Ovary (tissue), 9 donors: Measurements from ENCODE around the gene CNNM2. TPM values are rescaled to one million over a fixed set of nuclear protein-coding genes. Genes with fewer than 3 reads are reported as not detected.

ENCODE experiments used
- DNase-seq, 5 donors: peaks; one replicate each; pipeline ENCODE4 v3.0.0-alpha.2; 2019 to 2020
- H3K27ac ChIP-seq, 2 donors: fragments of 200-600 bp; one replicate each; pipeline versions ENCODE4 v1.5.1 to v1.8.0; 2019 to 2022
- H3K27me3 ChIP-seq: fragments of 200-600 bp; one replicate; pipeline ENCODE4 v1.8.0; 2022
- H3K36me3 ChIP-seq: fragments of 200-600 bp; sonication (generic); one replicate; pipeline ENCODE4 v1.5.1; 2019
- H3K4me1 ChIP-seq: one replicate; pipeline ENCODE4 v1.8.1; 2013; ENCODE audit warnings: mild to moderate bottlenecking, moderate library complexity; ENCODE audit not compliant: insufficient read depth
- H3K4me3 ChIP-seq: fragments of 200-600 bp; sonication (generic); one replicate; pipeline ENCODE4 v1.5.1; 2017
- H3K9me3 ChIP-seq, 2 donors: fragments of 200-600 bp in 1 of 2; sonication (generic) in 1 of 2; one replicate each; pipeline versions ENCODE4 v1.5.1 to v1.8.1; 2013 to 2019; ENCODE audit warnings: mild to moderate bottlenecking in 1 of 2, moderate library complexity in 1 of 2
- CTCF ChIP-seq, 3 donors: fragments of 450-650 bp in 2 of 3; fragments of 200-600 bp in 1 of 3; IDR thresholded peaks; one replicate each; pipeline versions ENCODE4 v1.5.1 to v1.8.0; 2016 to 2022; ENCODE audit warnings: antibody characterized with exemption in 3 of 3, mild to moderate bottlenecking in 1 of 3
- EP300 ChIP-seq: sonication (generic); formaldehyde crosslinking; IDR thresholded peaks from one replicate; pipeline ENCODE4 v1.6.1; 2017; ENCODE audit warnings: antibody characterized with exemption
- POLR2A ChIP-seq: fragments of 450-650 bp; IDR thresholded peaks from one replicate; pipeline ENCODE4 v1.6.1; 2017; ENCODE audit warnings: antibody characterized with exemption, mild to moderate bottlenecking, moderate library complexity
- WGBS, 3 donors: extraction: QIAGEN DNeasy Blood & Tissue Kit in 1 of 3; methylation state at CpG; one replicate each; pipeline versions ENCODE4 v1.1.5 to v1.1.7; 2013 to 2017; 5-methylcytosine and 5-hydroxymethylcytosine counted together
- intact Hi-C, 4 donors: fragments of 100-400 bp; cut with DNase I; formaldehyde crosslinking; loops; one replicate each; pipeline versions ENCODE4 v1.11.0 to v1.15.1; 2022 to 2023
- polyA plus RNA-seq, 2 donors: library from polyadenylated mRNA; stranded (reverse); fragments of 200-250 nt in 1 of 2; fragments of 350-450 nt in 1 of 2; fragmentation: Illumina TruSeq in 1 of 2; extraction: RNeasy Lipid Tissue Mini Kit (QIAGEN cat#74804) in 1 of 2; gene quantifications; one replicate each; pipeline ENCODE4 v1.2.3, GENCODE V29; 2013 to 2014
- total RNA-seq, 7 donors: library from RNA; depleted of rRNA in 2 of 7; stranded (reverse); fragments of >200 nt in 2 of 7; fragmentation: NEBNext Ultra II Directional in 3 of 7; extraction: Animal tissue kit (Norgen Biotek cat#: 25700) in 3 of 7; gene quantifications; one replicate each; pipeline versions ENCODE4 v1.1.0 to v1.2.4, GENCODE V29; 2016 to 2023
- donor health status: DM: no; HTN: no; CAD: no; lungs with moderate emphysema.
- donor health status: DM: no; HTN: no; CAD: no.
- donor health status: Bipolar disorder and iron deficiency.
- donor health status: DM: yes; HTN: yes; CAD: no.
- donor health status: DM: no; HTN: no; CAD: no.
- donor health status: DM: yes; HTN: yes; CAD: no.

CNNM2 gene
- total and polyA plus RNA-seq, 9 donors: 5.4 to 15.0 (median 8.9) TPM

GRCh38 chr10:102894466-102895213 is 23.5 kb upstream of the CNNM2 start:
- WGBS, 3 donors: 85 to 89% (median 88%) methylated on average over 4 of the region's 4 CpGs
- intact Hi-C loops: loop anchor here in 2 of 4 donors (5.0 kb wide), 2 partner anchors 57 to 62 kb away; partner anchors contain the start of gene CYP17A1 (in 1 of the 2)
- no peaks in the 10 kb centered on the region for H3K4me1 ChIP-seq

GRCh38 chr10:102900006-102900405 is 18.1 kb upstream of the CNNM2 start:
- 74 to 86% (median 81%) methylated on average over 3 of the region's 3 CpGs for WGBS, 3 donors
- no peak overlapping the region for H3K4me3 ChIP-seq
- no peak for DNase-seq
- H3K9me3 ChIP-seq: no peaks in the 10 kb centered on the region
- TF ChIP-seq POLR2A: no peak
- TF ChIP-seq CTCF (IDR thresholded peaks at IDR 0.05): no peak
- no peak for TF ChIP-seq EP300
- no peaks in the 10 kb centered on the region for H3K36me3 ChIP-seq
- H3K4me1 ChIP-seq: no peaks in the 10 kb centered on the region
- no peak overlapping the region for H3K27ac ChIP-seq
- no peaks in the 10 kb centered on the region for H3K27me3 ChIP-seq
- intact Hi-C loops: loop anchor here (2.0 to 10.0 kb wide), 4 partner anchors 63 to 173 kb away; partner anchors contain the start of gene CYP17A1 (in 2 of the 4)

More at GRCh38 chr10:102894466-102895213, 23.5 kb upstream of the CNNM2 start:
- no peak overlapping the region for H3K27ac ChIP-seq
- no peaks in the 10 kb centered on the region for H3K36me3 ChIP-seq
- H3K9me3 ChIP-seq: no peaks in the 10 kb centered on the region
- no peak for DNase-seq
- no peak overlapping the region for H3K4me3 ChIP-seq
- TF ChIP-seq CTCF (IDR thresholded peaks at IDR 0.05): no peak
- no peak for TF ChIP-seq POLR2A
- no peak for TF ChIP-seq EP300
- H3K27me3 ChIP-seq: no peaks in the 10 kb centered on the region

- no peak for DNase-seq
- Histone ChIP-seq H3K4me3 (no peak overlapping the region), H3K36me3 (no peaks in the 10 kb centered on the region), H3K9me3 (no peaks in the 10 kb centered on the region), H3K27ac (no peak overlapping the region), H3K27me3 (no peaks in the 10 kb centered on the region), H3K4me1 (no peaks in the 10 kb centered on the region)
- TF ChIP-seq POLR2A (no peak), EP300 (no peak), CTCF (IDR thresholded peaks at IDR 0.05) (no peak)
- intact Hi-C loops: loop anchor here in 3 of 4 donors (5.0 to 10.0 kb wide), 3 partner anchors 67 to 177 kb away; partner anchors contain the start of gene CYP17A1 (in 2 of the 3)
Observed at GRCh38 chr10:102904346-102904745, 13.7 kb upstream of the CNNM2 start.

GRCh38 chr10:102906507-102906906 is 11.6 kb upstream of the CNNM2 start:
- intact Hi-C loops: loop anchor here in 1 of 4 donors (10.0 kb wide), 1 partner anchor 72 kb away; the partner anchor contains the start of gene CYP17A1
- DNase-seq: no peak
- Histone ChIP-seq H3K4me3 (no peak overlapping the region), H3K36me3 (no peaks in the 10 kb centered on the region), H3K27me3 (no peaks in the 10 kb centered on the region), H3K27ac (no peak overlapping the region), H3K9me3 (no peaks in the 10 kb centered on the region), H3K4me1 (no peaks in the 10 kb centered on the region)
- WGBS, 3 donors: 82 to 84% (median 82%) methylated on average over 4 of the region's 4 CpGs
- TF ChIP-seq EP300 (no peak), CTCF (IDR thresholded peaks at IDR 0.05) (no peak), POLR2A (no peak)
